ENCODE results near the gene CADPS. TPM values are rescaled to one million over a fixed set of nuclear protein-coding genes. Genes with fewer than 3 reads are reported as not detected.
"Not testable (repeated sequence)": the region's sequence is repeated elsewhere in the genome, so short reads cannot be mapped to it uniquely, and the experiment has no call there.

Gene CADPS
- total RNA-seq, 1 donor: not detected

GRCh38 chr3:62602987-62603386, 272.2 kb downstream of the CADPS start:
- DNase-seq (ENCODE audit: low read depth in 2 of 3, low spot score in 2 of 3): no peak

GRCh38 chr3:62602129-62602770, 273.0 kb downstream of the CADPS start:
- DNase-seq (ENCODE audit: low read depth in 2 of 3, low spot score in 2 of 3): no peak

- DNase-seq (ENCODE audit: low read depth in 2 of 3, low spot score in 2 of 3): no peak
Measured at GRCh38 chr3:62601238-62602070, 273.8 kb downstream of the CADPS start.

DNA sequence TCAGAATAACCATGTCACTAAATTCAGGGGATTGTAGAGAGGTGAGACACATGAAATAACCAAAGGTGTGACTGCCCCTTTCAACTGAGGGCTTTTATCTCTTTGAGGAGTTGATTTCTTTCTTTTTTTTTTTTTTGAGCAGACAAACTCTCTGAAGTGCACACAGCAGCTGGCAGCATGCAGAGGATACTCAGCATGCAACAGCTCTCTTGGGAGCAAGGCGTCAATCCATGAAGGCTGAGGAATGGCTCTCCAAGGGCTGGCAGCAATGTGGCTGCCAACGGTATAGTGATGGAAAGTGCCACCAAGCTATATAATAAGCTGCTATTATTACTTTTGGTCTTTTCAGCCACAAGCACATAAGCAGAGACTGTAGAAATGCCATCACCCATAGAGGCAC, 275.2 kb downstream of the CADPS start:
- DNase-seq (ENCODE audit: low read depth in 2 of 3, low spot score in 2 of 3): no peak

- no peak for DNase-seq (ENCODE audit: low read depth in 2 of 3, low spot score in 2 of 3)
Measured at GRCh38 chr3:62597491-62597890, 277.7 kb downstream of the CADPS start.

DNA sequence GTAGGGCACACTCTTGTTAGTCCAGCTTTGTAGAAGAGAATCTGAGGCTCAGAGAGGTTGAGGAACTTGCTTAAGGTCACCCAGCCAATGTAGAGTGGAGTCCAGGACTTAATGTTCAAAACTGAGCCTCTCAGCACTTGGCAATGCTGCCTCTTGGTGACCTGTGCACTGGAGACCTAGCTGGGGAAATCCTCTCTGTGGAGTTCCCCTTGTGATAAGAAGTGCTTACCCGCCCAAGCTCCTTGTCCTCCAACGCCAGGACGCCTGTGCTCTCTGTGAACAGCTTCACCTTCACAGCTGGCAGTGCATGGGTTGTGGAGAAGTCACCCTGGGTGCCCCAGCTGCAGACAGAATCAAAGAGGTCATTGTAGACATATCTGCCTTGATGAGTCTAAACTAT, 282.8 kb downstream of the CADPS start:
- DNase-seq (ENCODE audit: low read depth in 2 of 3, low spot score in 2 of 3): no peak

DNA sequence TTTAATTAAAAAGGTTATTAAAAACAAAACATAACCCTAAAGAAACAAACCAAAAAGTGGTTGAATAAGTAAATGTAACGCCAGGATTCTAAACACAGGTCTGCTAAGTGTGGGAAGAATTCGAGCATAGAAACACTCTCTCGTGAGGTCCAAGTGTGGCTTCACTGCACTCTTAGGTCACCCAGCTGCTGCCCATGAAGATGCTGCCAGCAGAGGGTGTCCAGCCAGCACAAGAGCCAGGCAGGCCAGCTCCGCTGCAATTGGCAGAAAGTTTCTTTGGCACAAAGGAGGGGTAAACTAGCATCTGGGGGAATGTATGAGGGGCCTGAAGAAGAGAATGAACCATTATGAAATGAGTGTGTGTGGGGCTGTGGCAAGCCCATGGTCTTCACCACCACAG, 286.1 kb downstream of the CADPS start:
- DNase-seq (ENCODE audit: low read depth in 2 of 3, low spot score in 2 of 3): no peak

DNA sequence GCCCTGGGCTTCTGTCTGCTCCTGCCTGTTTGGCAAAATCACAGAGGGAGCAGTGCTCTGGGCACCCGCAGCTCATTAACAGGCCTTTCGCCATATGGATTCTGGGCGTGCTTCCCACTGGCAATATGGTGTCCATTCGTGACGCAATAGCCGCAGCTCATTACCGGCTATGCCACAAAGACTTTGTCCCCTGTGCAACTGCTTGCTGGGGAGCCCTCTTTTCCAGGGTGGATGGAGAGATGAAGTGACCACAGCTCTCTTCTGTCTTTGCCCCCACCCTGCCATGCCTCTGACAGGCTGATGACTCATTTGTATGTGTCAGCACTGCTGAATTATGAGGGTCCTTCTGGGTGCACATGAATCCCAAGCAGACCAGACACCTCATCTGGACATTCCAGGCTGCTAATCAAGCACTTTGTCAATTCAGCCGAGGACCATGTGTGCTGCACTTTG, 287.6 kb downstream of the CADPS start:
- no peak for DNase-seq (ENCODE audit: low read depth in 2 of 3, low spot score in 2 of 3)

DNA sequence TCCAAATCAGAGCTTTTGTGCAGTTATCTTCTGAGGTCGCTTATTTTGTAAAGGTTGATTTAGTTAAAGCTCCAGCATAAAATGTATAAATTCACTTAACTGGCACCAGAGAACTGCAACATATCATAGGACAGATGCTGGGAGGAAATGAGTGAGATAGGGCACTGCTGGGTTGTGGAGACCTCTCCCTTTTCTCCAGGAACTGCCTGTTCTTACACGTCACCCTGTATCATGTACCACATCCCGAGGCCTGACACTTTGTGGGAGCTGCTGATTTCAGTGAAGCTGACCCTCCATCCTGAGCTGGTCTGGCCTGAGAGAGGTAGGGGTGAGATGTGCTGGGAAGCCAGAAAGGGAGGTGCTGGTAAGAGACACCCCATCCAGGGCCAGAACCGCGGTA, 288.0 kb downstream of the CADPS start:
- DNase-seq (ENCODE audit: low read depth in 2 of 3, low spot score in 2 of 3): no peak

- no peak for DNase-seq (ENCODE audit: low read depth in 2 of 3, low spot score in 2 of 3)
Measured at GRCh38 chr3:62586356-62586755, 288.9 kb downstream of the CADPS start.

DNA sequence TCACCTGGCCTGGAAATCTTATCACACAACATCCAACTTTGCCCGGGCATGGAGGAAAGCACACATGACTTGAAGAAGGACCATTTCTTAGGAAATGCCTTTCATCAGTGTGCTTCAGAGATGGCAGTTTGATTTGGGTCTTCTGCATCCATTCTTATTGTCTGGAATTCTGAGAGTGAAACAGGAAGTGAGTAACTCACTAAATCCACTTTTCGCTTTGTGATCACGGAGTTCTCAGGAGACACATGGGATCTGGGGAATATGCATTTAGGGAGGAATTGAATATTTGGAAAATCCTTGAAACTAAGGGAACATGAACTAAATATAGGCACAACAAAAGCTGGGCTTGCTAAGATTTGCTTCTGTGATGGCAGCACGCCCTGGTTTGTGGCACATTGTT, 289.4 kb downstream of the CADPS start:
- no peak for DNase-seq (ENCODE audit: low read depth in 2 of 3, low spot score in 2 of 3)

DNA sequence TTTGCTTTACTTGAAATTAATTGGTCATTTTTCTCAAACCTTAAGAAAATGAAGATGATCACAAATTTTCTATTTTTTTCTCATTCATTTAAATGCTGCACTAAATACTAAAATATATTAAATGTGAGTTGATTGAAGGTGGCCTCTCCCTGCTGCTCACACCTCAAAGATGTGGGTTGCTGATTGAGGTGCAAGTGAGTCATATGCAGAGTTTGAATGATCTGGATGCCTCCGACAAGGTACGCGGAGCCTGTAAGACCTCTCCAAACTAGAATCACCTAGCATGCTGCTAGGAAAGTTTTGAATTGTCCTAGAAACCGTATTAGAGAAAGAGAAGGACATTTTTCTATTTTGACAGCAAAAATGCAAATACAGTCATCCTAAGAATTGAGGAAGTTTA, 290.6 kb downstream of the CADPS start:
- no peak for DNase-seq (ENCODE audit: low read depth in 2 of 3, low spot score in 2 of 3)

- no peak for DNase-seq (ENCODE audit: low read depth in 2 of 3, low spot score in 2 of 3)
Measured at GRCh38 chr3:62582495-62583172, 292.6 kb downstream of the CADPS start.

- not testable (repeated sequence) for DNase-seq (ENCODE audit: low read depth in 2 of 3, low spot score in 2 of 3)
Measured at GRCh38 chr3:62580485-62580884, 294.7 kb downstream of the CADPS start.

GRCh38 chr3:62577153-62577552, 298.1 kb downstream of the CADPS start:
- DNase-seq (ENCODE audit: low read depth in 2 of 3, low spot score in 2 of 3): no peak

DNA sequence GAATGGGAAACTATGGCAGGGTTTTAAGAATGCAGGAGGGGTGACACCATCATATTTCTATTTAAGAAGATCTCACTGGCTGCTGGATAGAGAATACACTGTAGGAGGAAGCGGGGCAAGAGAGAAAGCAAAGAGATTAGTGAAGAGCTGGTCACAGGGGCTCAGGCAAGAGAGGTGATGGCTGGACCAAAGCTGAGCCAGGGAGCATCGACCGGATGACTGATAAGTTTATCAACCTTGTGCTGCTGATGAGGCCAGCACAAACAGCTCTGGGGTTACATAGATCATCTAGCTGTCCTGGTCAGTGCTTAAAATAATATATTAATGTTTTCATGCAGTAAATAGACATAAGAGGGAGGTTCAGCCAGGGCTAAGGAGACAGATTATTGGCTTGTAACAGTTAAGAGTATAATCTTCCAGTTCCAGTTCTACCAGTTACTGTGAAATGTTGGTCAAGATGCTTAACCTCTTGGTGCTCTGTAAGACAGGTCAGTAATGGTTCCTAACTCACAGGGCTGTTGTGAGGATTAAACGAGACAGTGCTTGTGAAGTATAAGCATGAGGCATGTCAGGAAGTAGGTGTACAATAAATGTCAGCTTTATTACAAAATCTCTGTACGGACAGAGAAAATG, 300.8 kb downstream of the CADPS start:
- DNase-seq (ENCODE audit: low read depth in 2 of 3, low spot score in 2 of 3): no peak

GRCh38 chr3:62571916-62572315, 303.3 kb downstream of the CADPS start:
- DNase-seq (ENCODE audit: low read depth in 2 of 3, low spot score in 2 of 3): no peak

GRCh38 chr3:62570888-62571287, 304.3 kb downstream of the CADPS start:
- DNase-seq (ENCODE audit: low read depth in 2 of 3, low spot score in 2 of 3): no peak

- DNase-seq (ENCODE audit: low read depth in 2 of 3, low spot score in 2 of 3): no peak
Measured at GRCh38 chr3:62569609-62570008, 305.6 kb downstream of the CADPS start.

DNA sequence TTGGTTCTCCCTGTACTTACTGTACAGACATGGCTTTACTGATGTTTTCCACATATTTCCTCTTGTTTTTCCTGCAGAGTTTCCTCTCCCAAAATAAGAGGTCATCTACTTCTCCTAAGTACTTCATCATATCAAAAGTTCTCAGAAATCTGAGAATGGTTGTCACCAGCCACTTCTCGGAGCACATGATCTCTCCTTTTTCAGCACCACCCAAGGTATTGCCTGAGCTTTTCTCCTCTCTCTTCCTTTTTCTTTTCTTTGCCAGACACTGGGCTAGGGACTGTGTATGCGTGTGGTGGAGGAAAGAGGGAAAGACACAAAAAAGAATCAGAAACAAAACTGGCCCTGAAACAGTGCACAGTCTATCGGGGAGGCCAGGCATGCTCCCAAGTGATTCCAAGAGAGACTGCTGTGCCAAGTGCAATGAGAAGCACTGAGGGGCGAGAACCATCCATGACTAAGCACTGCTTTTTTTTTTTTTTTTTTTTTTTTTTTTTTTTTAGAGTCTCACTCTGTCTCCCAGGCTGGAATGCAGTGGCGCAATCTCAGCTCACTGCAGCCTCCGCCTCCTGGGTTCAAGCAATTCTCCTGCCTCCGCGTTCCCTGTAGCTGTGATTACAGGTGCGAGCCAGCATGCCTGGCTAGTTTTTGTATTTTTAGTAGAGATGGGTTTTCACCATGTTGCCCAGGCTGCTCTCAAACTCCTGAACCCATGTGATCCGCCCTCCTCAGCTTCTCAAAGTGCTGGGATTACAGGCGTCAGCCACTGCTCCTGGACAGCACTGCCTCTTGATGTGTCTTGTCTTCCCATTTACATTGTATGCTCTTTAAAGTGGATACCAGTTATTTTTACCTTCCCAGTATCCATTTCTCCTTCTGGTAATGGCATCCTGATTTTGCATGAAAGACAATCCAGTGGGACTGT, 307.9 kb downstream of the CADPS start:
- DNase-seq (ENCODE audit: low read depth in 2 of 3, low spot score in 2 of 3): no peak

Measured in hematopoietic multipotent progenitor cell (in vitro differentiated cells).